Natural killer cell (primary cell): Measurements from ENCODE around the gene USP24. TPM values are rescaled to one million over a fixed set of nuclear protein-coding genes. Genes with fewer than 3 reads are reported as not detected.

Experiments
- ATAC-seq, 3 donors: fragments of 150-1000 bp in 2 of 3; fragments of 200-7000 bp in 1 of 3; cut with Tn5 transposase; 1 replicate in 1 of 3; 2 replicates in 2 of 3; pipeline ENCODE4 v1.10.0; 2021; ENCODE audit warnings: mild to moderate bottlenecking in 2 of 3, moderate library complexity in 2 of 3
- DNase-seq, 2 donors: peaks; one replicate each; pipeline versions ENCODE4 v3.0.0 to v3.0.0-alpha.2; 2013 to 2021; ENCODE audit warnings: mixed read lengths in 1 of 2
- H3K27ac ChIP-seq: one replicate; pipeline ENCODE4 v1.5.1; 2013; ENCODE audit warnings: mild to moderate bottlenecking, low read length
- H3K27me3 ChIP-seq: one replicate; pipeline ENCODE4 v1.6.1; 2013; ENCODE audit warnings: low read length; ENCODE audit not compliant: control insufficient read depth, insufficient read depth
- H3K36me3 ChIP-seq: one replicate; pipeline ENCODE4 v1.6.1; 2013; ENCODE audit warnings: low read length; ENCODE audit not compliant: control insufficient read depth, insufficient read depth
- H3K4me1 ChIP-seq: one replicate; pipeline ENCODE4 v1.6.1; 2013; ENCODE audit warnings: low read length; ENCODE audit not compliant: control insufficient read depth, insufficient read depth
- H3K4me3 ChIP-seq: one replicate; pipeline ENCODE4 v1.5.1; 2013; ENCODE audit warnings: low read length
- H3K9me3 ChIP-seq: one replicate; pipeline ENCODE4 v1.6.1; 2013; ENCODE audit warnings: low read length; ENCODE audit not compliant: control insufficient read depth, insufficient read depth
- H3K27ac Mint-ChIP-seq, 2 donors: one replicate each; pipeline ENCODE4 v1.8.0; 2022; ENCODE audit warnings: mild to moderate bottlenecking in 2 of 2, mixed read lengths in 2 of 2, moderate library complexity in 1 of 2
- H3K27me3 Mint-ChIP-seq, 2 donors: one replicate each; pipeline ENCODE4 v1.8.0; 2022; ENCODE audit warnings: low read depth in 2 of 2, mixed read lengths in 2 of 2
- H3K36me3 Mint-ChIP-seq: one replicate; pipeline ENCODE4 v1.8.0; 2022; ENCODE audit warnings: mixed read lengths
- H3K4me1 Mint-ChIP-seq, 2 donors: one replicate each; pipeline ENCODE4 v1.8.0; 2022; ENCODE audit warnings: mixed read lengths in 2 of 2
- H3K4me3 Mint-ChIP-seq: one replicate; pipeline ENCODE4 v1.8.0; 2022; ENCODE audit warnings: mild to moderate bottlenecking, moderate library complexity, mixed read lengths
- H3K9me3 Mint-ChIP-seq, 2 donors: one replicate each; pipeline ENCODE4 v1.8.0; 2022; ENCODE audit warnings: mixed read lengths in 2 of 2
- WGBS: methylation state at CpG from one replicate; pipeline ENCODE4 v1.1.7; 2013; ENCODE audit warnings: missing lambda C conversion rate; ENCODE audit not compliant: insufficient coverage; 5-methylcytosine and 5-hydroxymethylcytosine counted together
- intact Hi-C: fragments of 100-400 bp; cut with micrococcal nuclease; formaldehyde crosslinking; loops from one replicate; pipeline ENCODE4 v1.14.2; 2022
- total RNA-seq, 4 donors: library from RNA; stranded (reverse); fragments of 120-200 nt in 1 of 4; gene quantifications; one replicate each; pipeline versions ENCODE4 v1.2.3 to v1.2.4, GENCODE V29; 2013 to 2022
- TF ChIP-seq, protein P1 (sequence below): fragments of 200-600 bp; IDR thresholded peaks from one replicate; pipeline ENCODE4 v1.8.0; 2022; ENCODE audit warnings: antibody characterized with exemption

USP24 gene
- total RNA-seq, 3 donors from 2014 or later (not counting 1 experiment from before 2014, with no cell fraction given), result 155 TPM

- Histone ChIP-seq H3K4me3 (no peak overlapping the region), H3K27ac (no peak overlapping the region), H3K27me3 (no peaks in the 10 kb centered on the region), H3K36me3 (no peaks in the 10 kb centered on the region), H3K9me3 (no peaks in the 10 kb centered on the region), H3K4me1 (no peaks in the 10 kb centered on the region)
- no peak overlapping the region for H3K27ac Mint-ChIP-seq
- no peaks in the 10 kb centered on the region for H3K36me3 Mint-ChIP-seq
- 94% methylated on average over 20 of the region's 20 CpGs for WGBS
- H3K27me3 Mint-ChIP-seq, result no peaks in the 10 kb centered on the region
- TF ChIP-seq, protein P1, sequence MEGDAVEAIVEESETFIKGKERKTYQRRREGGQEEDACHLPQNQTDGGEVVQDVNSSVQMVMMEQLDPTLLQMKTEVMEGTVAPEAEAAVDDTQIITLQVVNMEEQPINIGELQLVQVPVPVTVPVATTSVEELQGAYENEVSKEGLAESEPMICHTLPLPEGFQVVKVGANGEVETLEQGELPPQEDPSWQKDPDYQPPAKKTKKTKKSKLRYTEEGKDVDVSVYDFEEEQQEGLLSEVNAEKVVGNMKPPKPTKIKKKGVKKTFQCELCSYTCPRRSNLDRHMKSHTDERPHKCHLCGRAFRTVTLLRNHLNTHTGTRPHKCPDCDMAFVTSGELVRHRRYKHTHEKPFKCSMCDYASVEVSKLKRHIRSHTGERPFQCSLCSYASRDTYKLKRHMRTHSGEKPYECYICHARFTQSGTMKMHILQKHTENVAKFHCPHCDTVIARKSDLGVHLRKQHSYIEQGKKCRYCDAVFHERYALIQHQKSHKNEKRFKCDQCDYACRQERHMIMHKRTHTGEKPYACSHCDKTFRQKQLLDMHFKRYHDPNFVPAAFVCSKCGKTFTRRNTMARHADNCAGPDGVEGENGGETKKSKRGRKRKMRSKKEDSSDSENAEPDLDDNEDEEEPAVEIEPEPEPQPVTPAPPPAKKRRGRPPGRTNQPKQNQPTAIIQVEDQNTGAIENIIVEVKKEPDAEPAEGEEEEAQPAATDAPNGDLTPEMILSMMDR, result no peak
- ATAC-seq (no peak), DNase-seq (no peak)
- no peaks in the 10 kb centered on the region for H3K9me3 Mint-ChIP-seq
- intact Hi-C loops, result no loop called here
- H3K4me1 Mint-ChIP-seq, result peaks cover 0 to 9% of the 10 kb centered on the region in 2 donors
- no peak overlapping the region for H3K4me3 Mint-ChIP-seq
These were observed 158.6 kb downstream of the USP24 start for GRCh38 chr1:55056632-55056992.

GRCh38 chr1:55055951-55056631 lies 159.1 kb downstream of the USP24 start:
- Histone ChIP-seq H3K36me3 (no peaks in the 10 kb centered on the region), H3K27me3 (no peaks in the 10 kb centered on the region), H3K4me3 (no peak overlapping the region), H3K4me1 (no peaks in the 10 kb centered on the region), H3K27ac (no peak overlapping the region), H3K9me3 (no peaks in the 10 kb centered on the region)
- H3K4me3 Mint-ChIP-seq, result no peak overlapping the region
- intact Hi-C loops, result no loop called here
- WGBS, result 83% methylated on average over 42 of the region's 42 CpGs
- no peaks in the 10 kb centered on the region for H3K9me3 Mint-ChIP-seq
- no peaks in the 10 kb centered on the region for H3K27me3 Mint-ChIP-seq
- peaks cover 0 to 9% of the 10 kb centered on the region in 2 donors for H3K4me1 Mint-ChIP-seq
- TF ChIP-seq, protein P1, result no peak
- H3K36me3 Mint-ChIP-seq, result no peaks in the 10 kb centered on the region
- ATAC-seq (no peak), DNase-seq (no peak)
- no peak overlapping the region for H3K27ac Mint-ChIP-seq

DNA sequence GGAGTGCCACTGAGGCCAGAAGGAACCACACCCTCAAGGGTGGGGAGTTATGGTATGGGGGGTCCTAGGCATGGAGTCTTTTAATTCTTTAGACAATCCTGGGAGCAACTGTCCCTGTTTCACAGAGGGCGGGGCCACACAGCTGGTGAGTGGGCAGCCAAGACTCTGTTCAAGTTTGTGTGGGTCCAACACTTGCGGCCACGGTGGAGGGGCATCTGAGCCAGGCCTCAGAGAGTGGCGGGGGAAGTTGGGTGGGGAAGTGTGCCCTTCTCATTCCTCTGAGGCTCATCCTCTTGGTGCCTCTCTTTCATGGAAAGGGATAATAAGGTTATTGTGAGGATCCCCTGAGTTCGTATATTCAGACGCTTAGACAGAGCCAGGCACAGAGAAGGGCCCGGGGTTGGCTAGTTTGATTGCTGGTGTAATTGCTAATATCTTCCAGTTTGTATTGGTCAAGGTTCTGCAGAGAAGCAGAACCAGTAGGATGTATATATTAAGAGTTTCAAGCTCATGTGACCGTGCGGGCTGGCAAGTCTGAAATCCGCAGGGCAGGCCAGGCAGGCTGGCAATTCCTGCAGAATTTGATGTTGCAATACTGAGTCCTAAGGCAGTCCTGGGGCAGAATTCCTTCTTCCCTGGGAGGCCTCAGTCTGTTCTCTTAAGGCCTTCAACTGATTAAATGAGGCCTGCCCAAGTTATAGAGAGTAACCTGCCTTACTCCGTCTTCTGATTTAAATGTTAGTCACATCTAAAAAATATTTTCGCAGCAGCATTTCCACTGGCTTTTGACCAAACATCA lies 159.9 kb downstream of the USP24 start:
- Mint-ChIP-seq H3K4me1 (peaks cover 0 to 3% of the 10 kb centered on the region in 2 donors), H3K27me3 (no peaks in the 10 kb centered on the region), H3K9me3 (no peaks in the 10 kb centered on the region), H3K27ac (no peak overlapping the region), H3K36me3 (no peaks in the 10 kb centered on the region), H3K4me3 (no peak overlapping the region)
- TF ChIP-seq, protein P1, result no peak
- DNase-seq (no peak), ATAC-seq (no peak)
- H3K4me1 ChIP-seq, result no peaks in the 10 kb centered on the region
- no peaks in the 10 kb centered on the region for H3K9me3 ChIP-seq
- intact Hi-C loops, result no loop called here
- H3K4me3 ChIP-seq, result no peak overlapping the region
- H3K36me3 ChIP-seq, result no peaks in the 10 kb centered on the region
- H3K27me3 ChIP-seq, result no peaks in the 10 kb centered on the region
- WGBS, result 85% methylated on average over 11 of the region's 12 CpGs
- H3K27ac ChIP-seq, result no peak overlapping the region
